Subcutaneous adipose tissue (tissue), 4 donors: Measurements from ENCODE around the gene SBSN. TPM values are rescaled to one million over a fixed set of nuclear protein-coding genes. Genes with fewer than 3 reads are reported as not detected.

Experiments
- total RNA-seq, 4 donors: library from RNA; depleted of rRNA; stranded (reverse); fragments of >200 nt; gene quantifications; one replicate each; pipeline ENCODE4 v1.1.0, GENCODE V29; 2016
- TF ChIP-seq, protein P1 (sequence below): fragments of 450-650 bp; IDR thresholded peaks from one replicate; pipeline ENCODE4 v1.5.1; 2016; ENCODE audit warnings: low read depth, mild to moderate bottlenecking, control low read depth, antibody characterized with exemption, moderate library complexity

The SBSN gene
- total RNA-seq, 4 donors from 2014 or later = not detected

- TF ChIP-seq, protein P1, sequence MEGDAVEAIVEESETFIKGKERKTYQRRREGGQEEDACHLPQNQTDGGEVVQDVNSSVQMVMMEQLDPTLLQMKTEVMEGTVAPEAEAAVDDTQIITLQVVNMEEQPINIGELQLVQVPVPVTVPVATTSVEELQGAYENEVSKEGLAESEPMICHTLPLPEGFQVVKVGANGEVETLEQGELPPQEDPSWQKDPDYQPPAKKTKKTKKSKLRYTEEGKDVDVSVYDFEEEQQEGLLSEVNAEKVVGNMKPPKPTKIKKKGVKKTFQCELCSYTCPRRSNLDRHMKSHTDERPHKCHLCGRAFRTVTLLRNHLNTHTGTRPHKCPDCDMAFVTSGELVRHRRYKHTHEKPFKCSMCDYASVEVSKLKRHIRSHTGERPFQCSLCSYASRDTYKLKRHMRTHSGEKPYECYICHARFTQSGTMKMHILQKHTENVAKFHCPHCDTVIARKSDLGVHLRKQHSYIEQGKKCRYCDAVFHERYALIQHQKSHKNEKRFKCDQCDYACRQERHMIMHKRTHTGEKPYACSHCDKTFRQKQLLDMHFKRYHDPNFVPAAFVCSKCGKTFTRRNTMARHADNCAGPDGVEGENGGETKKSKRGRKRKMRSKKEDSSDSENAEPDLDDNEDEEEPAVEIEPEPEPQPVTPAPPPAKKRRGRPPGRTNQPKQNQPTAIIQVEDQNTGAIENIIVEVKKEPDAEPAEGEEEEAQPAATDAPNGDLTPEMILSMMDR = no peak
Observed at GRCh38 chr19:35558400-35559280, 30.5 kb upstream of the SBSN start.

DNA sequence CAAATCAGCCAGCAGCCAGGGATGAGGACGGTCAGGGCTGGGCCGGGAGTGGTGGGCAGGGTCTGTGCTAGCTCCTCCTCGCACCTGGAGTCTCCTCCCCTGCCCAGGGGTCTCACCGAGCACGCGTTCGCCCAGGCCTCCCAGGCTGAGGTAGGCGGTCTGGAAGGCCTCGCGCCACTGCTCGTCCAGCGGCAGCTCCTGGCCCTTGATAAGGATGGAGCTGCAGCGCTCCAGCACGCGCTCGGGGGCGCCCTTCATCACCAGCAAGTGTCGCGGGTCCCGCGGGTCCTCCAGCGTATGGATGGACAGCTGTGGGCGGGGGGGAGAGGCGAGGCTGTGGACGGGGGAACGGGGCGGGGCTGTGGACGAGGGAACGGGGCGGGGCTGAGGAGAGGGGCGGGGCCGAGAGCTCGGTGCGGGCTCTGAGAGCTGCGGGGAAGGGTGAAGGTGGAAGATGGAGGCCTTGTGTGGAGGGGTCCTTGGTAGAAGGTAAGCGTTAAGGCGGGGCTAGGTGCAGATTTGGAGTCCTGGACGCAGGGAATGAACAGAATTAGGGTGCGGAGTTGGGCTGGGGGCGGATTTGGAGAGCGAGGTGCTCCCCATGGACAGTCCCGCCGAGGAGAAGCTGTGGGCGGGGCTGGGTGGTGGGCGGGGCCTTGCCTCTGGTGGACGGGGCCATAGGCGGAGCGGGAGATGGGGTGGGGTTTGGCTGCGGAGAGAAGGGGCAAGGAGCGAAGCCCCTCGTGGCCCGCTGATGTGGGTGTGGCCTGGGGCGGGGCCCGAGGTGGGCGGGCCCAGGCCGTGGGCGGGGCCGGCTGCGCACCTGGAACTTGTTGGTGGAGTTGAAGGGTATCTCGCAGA lies 29.7 kb upstream of the SBSN start:
- TF ChIP-seq, protein P1 = no peak

GRCh38 chr19:35556846-35557538 lies 28.9 kb upstream of the SBSN start:
- TF ChIP-seq, protein P1 = no peak

DNA sequence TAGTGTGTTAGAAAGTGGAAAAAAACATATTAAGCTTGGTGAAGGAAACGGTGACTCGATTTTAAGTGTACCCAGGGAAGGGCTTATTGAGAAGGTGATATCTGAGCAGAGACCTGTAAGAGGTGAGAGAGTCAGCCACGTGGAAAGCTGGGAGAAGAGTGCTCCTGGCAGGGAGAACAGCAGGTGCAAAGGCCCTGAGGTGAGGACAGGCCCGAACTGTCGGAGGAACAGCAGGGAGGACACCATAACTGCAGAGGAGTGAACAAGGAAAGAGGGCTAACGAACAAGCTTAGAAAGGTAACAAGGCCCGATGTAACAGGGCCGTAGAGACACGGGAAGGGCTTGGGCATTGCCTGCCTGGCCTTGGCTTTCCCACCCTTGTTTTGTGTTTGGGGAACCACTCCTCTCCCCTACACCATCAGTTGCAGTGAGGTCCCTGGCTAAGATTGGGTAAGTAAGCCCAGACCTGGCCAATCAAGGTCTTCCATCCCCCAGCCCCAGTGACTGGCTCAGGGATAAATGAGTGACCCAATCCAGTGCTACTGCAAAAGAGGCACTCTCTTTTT lies 28.0 kb upstream of the SBSN start:
- TF ChIP-seq, protein P1 = no peak

DNA sequence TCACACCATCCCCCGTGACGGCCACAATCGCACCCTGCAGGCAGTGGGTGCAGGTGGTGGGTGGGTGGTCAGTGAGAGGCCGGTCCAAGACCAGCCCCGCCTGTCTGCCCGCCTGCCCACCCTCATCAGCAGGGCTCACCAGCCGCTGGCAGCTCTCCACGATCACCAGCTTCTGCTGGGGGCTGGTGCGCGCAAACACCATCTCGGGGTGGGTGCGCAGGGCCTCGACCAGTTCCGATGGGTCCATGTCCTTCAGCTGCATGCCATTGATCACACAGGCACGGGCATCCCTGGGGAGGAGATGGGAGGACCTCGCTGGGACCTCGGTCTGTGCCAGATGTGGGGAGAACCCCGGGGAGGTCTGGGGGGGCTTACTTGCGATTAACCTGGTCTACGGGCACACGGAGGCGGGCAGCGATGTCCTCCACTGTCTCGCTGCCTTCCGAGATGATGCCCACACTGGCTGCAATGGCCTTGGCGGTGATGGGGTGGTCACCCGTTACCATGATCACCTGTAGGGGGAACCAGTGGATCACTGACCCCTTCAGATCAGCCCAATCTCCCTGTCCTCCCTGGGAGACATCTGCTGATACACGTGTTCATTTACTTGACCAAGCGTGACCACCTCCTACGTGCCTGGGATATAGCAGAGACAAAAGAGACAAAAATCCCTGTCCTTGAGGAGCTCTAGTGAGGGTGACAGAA lies 27.3 kb upstream of the SBSN start:
- TF ChIP-seq, protein P1 = no peak

GRCh38 chr19:35554076-35554475 lies 26.0 kb upstream of the SBSN start:
- TF ChIP-seq, protein P1 = no peak
